HG03460 (cell line): ENCODE results near the gene LDAF1.
"Not testable (repeated sequence)": the region's sequence is repeated elsewhere in the genome, so short reads cannot be mapped to it uniquely, and the experiment has no call there.

Source experiments
- ATAC-seq: cut with Tn5 transposase; IDR thresholded peaks from one replicate; pipeline ENCODE4 v1.9.1; 2021; ENCODE audit not compliant: unreplicated experiment

The LDAF1 gene

GRCh38 chr16:21194771-21195301 is 36.4 kb downstream of the LDAF1 start:
- no peak for ATAC-seq

- not testable (repeated sequence) for ATAC-seq
These were observed 36.9 kb downstream of the LDAF1 start for GRCh38 chr16:21195330-21195729.

- no peak for ATAC-seq
These were observed 38.6 kb downstream of the LDAF1 start for GRCh38 chr16:21197112-21197511.

GRCh38 chr16:21197621-21198020 is 39.1 kb downstream of the LDAF1 start:
- ATAC-seq: no peak

GRCh38 chr16:21199607-21200218 is 41.2 kb downstream of the LDAF1 start:
- ATAC-seq: no peak

GRCh38 chr16:21203155-21203797 is 44.8 kb downstream of the LDAF1 start:
- no peak for ATAC-seq

- ATAC-seq: no peak
These were observed 46.8 kb downstream of the LDAF1 start for GRCh38 chr16:21205303-21205702.

GRCh38 chr16:21206550-21206949 is 48.1 kb downstream of the LDAF1 start:
- ATAC-seq: no peak

- no peak for ATAC-seq
These were observed 50.2 kb downstream of the LDAF1 start for GRCh38 chr16:21208446-21209230.

- ATAC-seq: no peak
These were observed 53.0 kb downstream of the LDAF1 start, which contains the start of gene ZP2 for GRCh38 chr16:21211486-21211885. ZP2 (minus strand) TSS chr16:21211574; CDS start chr16:21211547, 27 bp downstream.

GRCh38 chr16:21214086-21214485 is 55.6 kb downstream of the LDAF1 start:
- no peak for ATAC-seq

- ATAC-seq: no peak
These were observed 58.6 kb downstream of the LDAF1 start for GRCh38 chr16:21217121-21217520.

GRCh38 chr16:21218153-21218552 is 59.7 kb downstream of the LDAF1 start:
- ATAC-seq: no peak

GRCh38 chr16:21219551-21219950 is 61.1 kb downstream of the LDAF1 start:
- no peak for ATAC-seq

- no peak for ATAC-seq
These were observed 64.2 kb downstream of the LDAF1 start for GRCh38 chr16:21222495-21223337.

- no peak for ATAC-seq
These were observed 65.3 kb downstream of the LDAF1 start for GRCh38 chr16:21223787-21224186.

- ATAC-seq: no peak
These were observed 66.3 kb downstream of the LDAF1 start for GRCh38 chr16:21224800-21225199.

GRCh38 chr16:21226749-21227148 is 68.3 kb downstream of the LDAF1 start:
- ATAC-seq: no peak

- no peak for ATAC-seq
These were observed 69.4 kb downstream of the LDAF1 start for GRCh38 chr16:21227866-21228265.

- no peak for ATAC-seq
These were observed 69.9 kb downstream of the LDAF1 start for GRCh38 chr16:21228361-21228872.
